ENCODE results near the gene C13orf46.
"Not testable (repeated sequence)": the region's sequence is repeated elsewhere in the genome, so short reads cannot be mapped to it uniquely, and the experiment has no call there.

DNA sequence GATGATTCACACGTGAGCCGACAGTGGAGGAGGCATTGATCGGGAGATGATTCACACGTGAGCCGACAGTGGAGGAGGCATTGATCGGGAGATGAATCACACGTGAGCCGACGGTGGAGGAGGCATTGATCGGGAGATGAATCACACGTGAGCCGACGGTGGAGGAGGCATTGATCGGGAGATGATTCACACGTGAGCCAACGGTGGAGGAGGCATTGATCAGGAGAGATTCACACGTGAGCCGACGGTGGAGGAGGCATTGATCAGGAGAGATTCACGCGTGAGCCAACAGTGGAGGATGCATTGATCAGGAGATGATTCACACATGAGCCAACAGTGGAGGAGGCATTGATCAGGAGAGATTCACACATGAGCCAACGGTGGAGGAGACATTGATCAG lies 60.0 kb downstream of the C13orf46 start:
- TF ChIP-seq, protein P1, sequence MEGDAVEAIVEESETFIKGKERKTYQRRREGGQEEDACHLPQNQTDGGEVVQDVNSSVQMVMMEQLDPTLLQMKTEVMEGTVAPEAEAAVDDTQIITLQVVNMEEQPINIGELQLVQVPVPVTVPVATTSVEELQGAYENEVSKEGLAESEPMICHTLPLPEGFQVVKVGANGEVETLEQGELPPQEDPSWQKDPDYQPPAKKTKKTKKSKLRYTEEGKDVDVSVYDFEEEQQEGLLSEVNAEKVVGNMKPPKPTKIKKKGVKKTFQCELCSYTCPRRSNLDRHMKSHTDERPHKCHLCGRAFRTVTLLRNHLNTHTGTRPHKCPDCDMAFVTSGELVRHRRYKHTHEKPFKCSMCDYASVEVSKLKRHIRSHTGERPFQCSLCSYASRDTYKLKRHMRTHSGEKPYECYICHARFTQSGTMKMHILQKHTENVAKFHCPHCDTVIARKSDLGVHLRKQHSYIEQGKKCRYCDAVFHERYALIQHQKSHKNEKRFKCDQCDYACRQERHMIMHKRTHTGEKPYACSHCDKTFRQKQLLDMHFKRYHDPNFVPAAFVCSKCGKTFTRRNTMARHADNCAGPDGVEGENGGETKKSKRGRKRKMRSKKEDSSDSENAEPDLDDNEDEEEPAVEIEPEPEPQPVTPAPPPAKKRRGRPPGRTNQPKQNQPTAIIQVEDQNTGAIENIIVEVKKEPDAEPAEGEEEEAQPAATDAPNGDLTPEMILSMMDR (IDR thresholded peaks at IDR 0.05) = not testable (repeated sequence)
- not testable (repeated sequence) for TF ChIP-seq POLR2A (IDR thresholded peaks at IDR 0.05); POLR2AphosphoS5 (IDR thresholded peaks at IDR 0.05); EP300 (IDR thresholded peaks at IDR 0.05; ENCODE audit: low read depth)
